Dendritic cell treated with granulocyte-macrophage colony-stimulating factor and Interleukin-4, amounts not matched to agents 40 ng/mL and 50 ng/mL, for 4 days (primary cell): ENCODE measurements around the gene NKAIN2.
A peak's percentile ranks its signal among the peaks of the same experiment; 100 is the strongest.

Experiments
- H3K27ac Mint-ChIP-seq: one replicate; pipeline ENCODE4 v1.8.0; 2022; ENCODE audit warnings: mild to moderate bottlenecking, mixed read lengths
- H3K27me3 Mint-ChIP-seq: one replicate; pipeline ENCODE4 v1.8.0; 2022; ENCODE audit warnings: mild to moderate bottlenecking, mixed read lengths
- H3K36me3 Mint-ChIP-seq: one replicate; pipeline ENCODE4 v1.8.0; 2022; ENCODE audit warnings: low read depth, mixed read lengths
- H3K4me1 Mint-ChIP-seq: one replicate; pipeline ENCODE4 v1.8.0; 2022; ENCODE audit warnings: low read depth, mixed read lengths
- H3K4me3 Mint-ChIP-seq: one replicate; pipeline ENCODE4 v1.8.0; 2022; ENCODE audit warnings: mild to moderate bottlenecking, moderate library complexity, mixed read lengths
- H3K9me3 Mint-ChIP-seq: one replicate; pipeline ENCODE4 v1.8.0; 2022; ENCODE audit warnings: mixed read lengths
- intact Hi-C: fragments of 100-400 bp; cut with micrococcal nuclease; formaldehyde crosslinking; loops from one replicate; pipeline ENCODE4 v1.15.0; 2022

NKAIN2 gene

DNA sequence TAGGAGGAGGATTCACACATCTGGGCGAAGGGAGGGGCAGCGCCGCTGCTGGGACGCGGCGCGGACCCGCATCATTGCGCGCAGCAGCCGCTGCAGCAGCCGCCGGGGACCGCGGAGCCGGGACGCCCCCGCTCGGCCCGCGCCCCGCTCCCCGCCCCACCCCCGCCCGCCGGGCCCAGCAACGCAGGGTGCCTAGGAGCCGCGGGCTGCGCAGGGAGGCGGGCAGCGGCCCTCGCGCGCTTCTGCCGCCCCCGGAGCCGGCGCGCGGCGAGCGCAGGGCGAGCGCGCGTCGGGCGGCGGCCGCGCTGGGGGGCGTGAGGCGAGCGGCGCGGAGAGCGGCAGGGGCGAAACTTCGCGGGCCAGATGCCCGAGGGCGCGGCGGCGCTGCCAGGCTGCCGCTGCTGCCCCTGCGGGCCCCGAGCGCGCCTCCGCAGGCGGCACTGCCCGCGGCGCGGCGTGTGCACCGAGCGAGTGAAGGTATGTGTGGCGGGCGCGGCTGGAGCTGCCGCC, at the start of gene NKAIN2:
Gene NKAIN2, plus strand, starts transcription at position 362 of the 510 bp plus-strand sequence.
- Mint-ChIP-seq H3K4me1 (peaks cover 18% of the 10 kb centered on the region), H3K27ac (no peak within 1 kb of the TSS), H3K27me3 (peaks cover 30% of the 10 kb centered on the region), H3K36me3 (no peaks in the 10 kb centered on the region), H3K4me3 (peak within 1 kb of the TSS; percentile 77), H3K9me3 (no peaks in the 10 kb centered on the region)
- intact Hi-C loops = loop anchor here (2.0 kb wide), 1 partner anchor 993 kb away; no protein-coding TSS in a partner anchor

DNA sequence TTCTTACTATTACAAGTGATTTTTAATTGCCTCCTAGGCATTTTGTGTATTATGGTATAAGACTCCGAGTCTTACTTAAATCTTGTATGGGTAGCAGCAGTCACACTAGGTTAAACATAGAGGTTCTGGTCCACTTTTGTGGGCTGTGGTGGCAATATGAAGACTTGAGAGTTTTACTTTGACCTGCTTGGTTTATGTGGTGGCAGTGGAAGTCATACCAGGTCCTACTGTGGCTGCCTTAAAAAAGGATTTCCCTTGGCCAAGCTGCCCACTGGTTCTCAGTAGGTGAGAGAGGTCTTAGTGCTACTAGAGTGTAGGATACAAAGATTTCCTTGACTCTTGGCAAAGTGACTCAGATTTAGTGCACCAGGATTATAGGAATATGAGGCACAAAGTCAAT, 44.2 kb upstream of the NKAIN2 start:
- H3K27ac Mint-ChIP-seq = no peak overlapping the region
- no peaks in the 10 kb centered on the region for H3K4me1 Mint-ChIP-seq
- no peaks in the 10 kb centered on the region for H3K27me3 Mint-ChIP-seq
- H3K9me3 Mint-ChIP-seq = peaks cover 3% of the 10 kb centered on the region
- H3K36me3 Mint-ChIP-seq = no peaks in the 10 kb centered on the region
- intact Hi-C loops = no loop called here
- no peak overlapping the region for H3K4me3 Mint-ChIP-seq

DNA sequence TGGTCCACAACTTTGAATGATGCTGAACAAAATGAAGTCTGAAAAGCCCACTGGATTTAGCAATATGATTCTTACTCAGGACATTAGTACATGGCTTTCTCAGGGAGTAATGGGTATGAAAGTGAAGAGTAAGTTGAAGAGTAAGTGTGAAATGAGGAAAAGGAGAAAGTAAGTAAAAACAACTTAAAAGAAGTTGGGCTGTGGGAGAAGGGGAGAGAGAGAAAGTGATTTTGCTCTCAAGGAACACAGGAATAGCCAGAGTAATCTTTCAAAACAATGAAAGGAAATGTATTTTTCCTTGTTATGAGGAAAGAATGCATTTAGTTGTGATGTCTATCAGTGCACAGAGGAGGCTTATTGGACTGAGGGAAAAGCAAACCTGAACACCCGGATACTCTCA, 39.8 kb upstream of the NKAIN2 start:
- Mint-ChIP-seq H3K4me1 (no peaks in the 10 kb centered on the region), H3K4me3 (no peak overlapping the region), H3K27ac (no peak overlapping the region), H3K9me3 (no peaks in the 10 kb centered on the region), H3K36me3 (no peaks in the 10 kb centered on the region), H3K27me3 (no peaks in the 10 kb centered on the region)
- intact Hi-C loops = no loop called here

DNA sequence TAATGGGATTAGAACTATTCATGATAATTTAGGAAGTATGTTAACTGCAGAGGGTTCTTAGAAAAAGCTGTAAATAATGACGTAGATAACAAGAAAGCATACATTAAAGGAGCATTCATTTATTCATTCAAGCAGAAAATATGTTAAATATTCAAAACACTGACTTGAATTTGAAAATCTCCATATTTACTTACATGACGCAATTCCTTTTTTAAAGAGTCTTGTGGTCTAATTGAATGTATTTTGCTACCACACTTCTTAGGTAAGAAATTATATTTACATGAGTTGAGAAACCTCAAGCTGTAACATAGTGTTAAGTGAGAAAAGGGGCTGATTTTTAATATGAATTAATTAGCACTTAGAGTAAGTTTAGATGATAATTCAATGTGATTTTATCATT, 38.9 kb upstream of the NKAIN2 start:
- intact Hi-C loops = no loop called here
- no peaks in the 10 kb centered on the region for H3K4me1 Mint-ChIP-seq
- no peak overlapping the region for H3K27ac Mint-ChIP-seq
- no peak overlapping the region for H3K4me3 Mint-ChIP-seq
- no peaks in the 10 kb centered on the region for H3K27me3 Mint-ChIP-seq
- H3K9me3 Mint-ChIP-seq = no peaks in the 10 kb centered on the region
- H3K36me3 Mint-ChIP-seq = no peaks in the 10 kb centered on the region

DNA sequence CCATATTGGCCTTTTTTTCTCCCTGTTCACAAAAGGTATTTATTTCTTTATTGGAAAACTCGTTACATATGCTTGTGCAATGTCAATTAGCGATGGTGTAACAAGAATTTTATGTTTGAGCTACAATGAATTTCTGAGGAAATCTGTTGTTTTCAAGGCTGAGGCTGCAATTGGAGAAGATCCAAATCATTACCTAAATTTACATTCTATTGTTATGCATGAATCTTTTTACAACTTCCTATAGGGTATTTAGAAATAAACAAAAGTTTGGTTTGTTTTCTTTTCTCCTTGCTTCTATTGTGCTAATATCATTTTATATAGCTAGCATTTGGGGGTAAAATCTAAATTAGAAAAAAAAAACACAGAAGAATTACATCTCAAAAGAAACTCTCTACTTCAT, 34.7 kb upstream of the NKAIN2 start:
- intact Hi-C loops = no loop called here
- Mint-ChIP-seq H3K27ac (no peak overlapping the region), H3K36me3 (no peaks in the 10 kb centered on the region), H3K9me3 (no peaks in the 10 kb centered on the region), H3K4me3 (no peak overlapping the region), H3K27me3 (no peaks in the 10 kb centered on the region), H3K4me1 (no peaks in the 10 kb centered on the region)

DNA sequence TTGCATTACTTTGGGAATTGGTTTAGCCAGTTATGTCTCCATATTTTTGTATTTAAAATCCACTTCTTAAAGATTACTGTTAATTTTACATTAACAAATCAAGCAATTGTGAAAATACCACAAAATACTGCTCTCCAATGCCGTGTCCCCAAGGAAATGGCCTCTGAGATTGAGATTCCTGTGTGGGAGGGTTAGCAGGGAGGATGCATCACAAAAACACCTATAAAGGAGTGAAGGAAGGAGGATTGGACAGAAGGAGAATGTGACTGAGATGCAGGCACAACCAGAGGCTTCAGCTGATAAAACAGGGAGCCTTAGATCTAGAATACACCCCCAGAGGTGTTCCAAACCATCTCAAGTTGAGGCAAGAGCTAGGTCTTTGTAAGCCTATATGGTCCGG, 34.2 kb upstream of the NKAIN2 start:
- no peak overlapping the region for H3K4me3 Mint-ChIP-seq
- H3K27me3 Mint-ChIP-seq = no peaks in the 10 kb centered on the region
- no peaks in the 10 kb centered on the region for H3K9me3 Mint-ChIP-seq
- no peak overlapping the region for H3K27ac Mint-ChIP-seq
- no peaks in the 10 kb centered on the region for H3K4me1 Mint-ChIP-seq
- intact Hi-C loops = no loop called here
- H3K36me3 Mint-ChIP-seq = no peaks in the 10 kb centered on the region

DNA sequence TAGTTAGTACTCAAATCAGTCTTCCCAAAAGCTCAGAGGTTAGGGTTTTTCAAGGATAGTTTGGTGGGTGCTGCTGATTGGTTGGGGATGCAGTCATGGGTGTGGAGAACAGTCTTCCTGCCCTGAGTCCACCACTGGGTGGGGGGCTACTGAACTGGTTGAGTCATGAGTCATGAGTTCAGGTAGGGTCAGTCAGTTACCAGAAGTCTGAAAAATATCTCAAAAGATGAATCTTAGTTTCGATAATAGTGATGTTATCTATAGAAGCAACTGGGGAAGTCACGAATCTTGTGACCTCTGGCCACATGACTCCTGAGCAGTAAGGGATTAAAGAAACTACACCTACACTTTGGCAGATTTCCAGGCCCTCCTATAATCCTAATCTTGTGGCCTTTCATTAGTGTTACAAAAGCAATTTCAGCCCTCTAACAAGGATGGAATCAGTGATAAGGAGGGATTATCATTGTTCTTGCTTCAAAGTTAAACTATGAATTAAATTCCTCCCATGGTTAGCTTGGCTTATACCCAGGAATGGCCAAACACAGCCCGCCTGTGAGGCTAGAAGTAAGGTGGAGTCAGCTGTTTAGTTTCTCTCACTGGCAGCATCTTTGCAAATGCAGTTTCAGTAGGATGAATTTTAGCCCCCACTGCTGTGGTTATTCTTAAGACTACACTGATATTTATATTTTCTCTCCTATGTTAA, 33.3 kb upstream of the NKAIN2 start:
- no peak overlapping the region for H3K27ac Mint-ChIP-seq
- H3K4me1 Mint-ChIP-seq = no peaks in the 10 kb centered on the region
- no peaks in the 10 kb centered on the region for H3K9me3 Mint-ChIP-seq
- no peaks in the 10 kb centered on the region for H3K27me3 Mint-ChIP-seq
- H3K4me3 Mint-ChIP-seq = no peak overlapping the region
- H3K36me3 Mint-ChIP-seq = no peaks in the 10 kb centered on the region
- intact Hi-C loops = no loop called here

DNA sequence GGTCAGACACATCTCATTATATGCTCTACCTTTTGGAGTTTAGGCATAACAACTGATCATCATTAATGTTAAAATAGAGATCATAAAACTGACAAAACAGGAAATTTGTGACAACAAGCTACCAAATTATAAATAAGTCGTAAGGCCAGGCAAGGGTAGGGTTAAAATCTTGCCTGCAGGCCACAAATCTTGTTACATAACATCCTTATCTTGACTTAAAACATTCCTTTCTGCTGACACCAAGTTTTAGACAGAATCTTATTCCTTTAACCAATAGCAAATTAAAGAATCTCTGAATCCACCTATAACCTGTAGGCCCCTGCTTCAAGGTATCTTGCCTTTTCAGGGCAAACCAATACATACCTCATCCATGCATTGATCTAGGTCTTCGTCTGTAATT, 32.5 kb upstream of the NKAIN2 start:
- H3K36me3 Mint-ChIP-seq = no peaks in the 10 kb centered on the region
- no peak overlapping the region for H3K4me3 Mint-ChIP-seq
- no peaks in the 10 kb centered on the region for H3K27me3 Mint-ChIP-seq
- H3K4me1 Mint-ChIP-seq = no peaks in the 10 kb centered on the region
- intact Hi-C loops = no loop called here
- no peaks in the 10 kb centered on the region for H3K9me3 Mint-ChIP-seq
- no peak overlapping the region for H3K27ac Mint-ChIP-seq

DNA sequence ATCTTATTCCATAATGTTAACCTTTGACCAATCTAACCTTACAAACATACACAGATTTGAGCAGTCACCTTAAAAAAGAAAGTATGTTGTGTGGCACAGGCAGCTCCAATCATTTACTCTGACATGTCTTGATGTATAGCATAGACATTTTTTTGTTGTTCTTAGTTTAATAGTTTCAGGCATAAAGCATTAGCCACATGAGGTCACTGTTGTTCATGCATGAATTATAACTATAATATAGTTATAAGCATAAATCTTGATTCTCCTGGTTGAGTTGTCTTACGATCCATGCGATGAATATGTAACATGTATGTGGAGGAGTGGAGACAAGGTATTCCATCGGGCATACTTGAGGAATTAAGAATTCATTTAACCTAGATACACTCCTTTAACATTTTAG, 26.1 kb upstream of the NKAIN2 start:
- Mint-ChIP-seq H3K36me3 (no peaks in the 10 kb centered on the region), H3K27ac (no peak overlapping the region), H3K4me3 (no peak overlapping the region), H3K4me1 (no peaks in the 10 kb centered on the region), H3K27me3 (no peaks in the 10 kb centered on the region), H3K9me3 (no peaks in the 10 kb centered on the region)
- intact Hi-C loops = no loop called here

DNA sequence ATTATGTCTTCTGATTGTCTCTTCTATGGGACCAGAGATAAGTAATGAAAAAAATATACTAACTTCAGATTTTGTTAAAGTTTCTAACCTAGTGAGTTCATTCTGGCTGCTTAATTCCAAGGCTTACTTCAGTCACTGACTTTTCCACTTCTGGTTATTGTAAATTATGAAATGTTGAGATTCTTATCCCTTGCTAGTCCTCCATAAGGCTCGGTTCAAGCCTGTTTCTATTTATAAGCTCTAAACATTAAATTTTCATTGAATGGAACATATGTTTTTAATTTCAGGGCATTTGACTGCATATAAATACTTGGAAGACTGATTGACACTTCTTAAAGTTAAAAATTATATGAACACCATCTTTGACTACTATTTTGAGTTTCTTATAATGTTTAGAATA, 23.6 kb upstream of the NKAIN2 start:
- Mint-ChIP-seq H3K4me1 (no peaks in the 10 kb centered on the region), H3K9me3 (no peaks in the 10 kb centered on the region), H3K4me3 (no peak overlapping the region), H3K27ac (no peak overlapping the region), H3K36me3 (no peaks in the 10 kb centered on the region), H3K27me3 (no peaks in the 10 kb centered on the region)
- intact Hi-C loops = no loop called here

DNA sequence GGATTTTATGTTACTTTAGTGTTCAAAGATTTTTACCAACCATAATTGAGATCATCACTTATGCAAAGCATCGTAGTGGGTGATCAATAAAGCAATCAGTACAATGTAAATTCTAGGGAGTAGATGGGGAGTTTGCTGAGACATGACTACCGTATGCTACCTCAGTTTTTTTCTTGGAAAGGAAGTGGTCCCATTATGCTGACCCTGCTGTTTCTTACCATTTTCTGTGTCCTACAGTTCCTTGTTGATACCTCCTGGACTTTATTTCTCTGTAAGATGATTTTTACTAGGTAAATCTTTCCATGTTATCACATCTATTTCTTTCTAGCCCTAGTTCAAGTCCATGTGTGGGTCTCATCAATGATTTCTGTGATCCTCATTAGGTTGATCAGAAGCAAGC, 19.3 kb upstream of the NKAIN2 start:
- H3K27me3 Mint-ChIP-seq = no peaks in the 10 kb centered on the region

DNA sequence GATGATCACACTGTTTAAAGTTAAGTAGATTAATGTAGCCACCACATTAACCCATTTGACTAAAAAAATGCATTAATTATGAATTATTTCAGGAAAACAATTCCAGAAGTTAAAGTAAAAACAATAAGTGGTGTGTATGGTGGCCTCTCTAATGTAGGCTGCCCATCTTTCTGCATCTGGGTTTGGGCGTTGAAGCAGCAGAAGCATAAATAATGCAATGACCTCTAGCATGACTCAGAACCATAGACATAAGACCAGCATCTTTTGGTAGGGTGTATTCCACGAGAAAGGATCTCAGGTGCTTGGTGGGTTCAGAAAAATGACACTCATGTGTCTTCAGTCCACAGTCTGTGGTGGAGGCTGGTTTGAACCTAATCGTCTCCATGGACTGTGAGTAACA, 18.6 kb upstream of the NKAIN2 start:
- H3K27me3 Mint-ChIP-seq = no peaks in the 10 kb centered on the region

More for the DNA sequence above, 19.3 kb upstream of the NKAIN2 start:
- H3K27ac Mint-ChIP-seq = no peak overlapping the region
- H3K4me1 Mint-ChIP-seq = no peaks in the 10 kb centered on the region
- intact Hi-C loops = no loop called here
- H3K9me3 Mint-ChIP-seq = no peaks in the 10 kb centered on the region
- H3K4me3 Mint-ChIP-seq = no peak overlapping the region
- H3K36me3 Mint-ChIP-seq = no peaks in the 10 kb centered on the region

DNA sequence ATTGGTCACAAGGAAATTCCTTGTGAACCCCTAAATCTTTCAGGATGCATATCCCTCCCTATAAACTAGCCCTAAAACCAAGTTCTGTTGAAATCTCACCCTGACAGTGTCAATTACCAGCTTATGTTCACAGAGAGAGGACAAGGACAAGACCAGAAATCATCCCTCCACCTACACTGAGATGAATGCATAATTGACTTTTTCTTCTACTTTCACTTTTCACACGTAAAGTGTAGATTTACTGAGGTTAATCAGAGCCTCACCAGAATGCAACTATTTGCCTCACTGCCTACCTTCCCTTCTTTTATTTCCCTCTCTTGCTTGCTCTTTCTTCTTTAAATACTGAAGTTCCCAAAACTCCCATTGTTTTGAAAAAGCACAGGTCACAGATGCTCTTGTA, 15.3 kb upstream of the NKAIN2 start:
- H3K4me1 Mint-ChIP-seq = no peaks in the 10 kb centered on the region
- no peaks in the 10 kb centered on the region for H3K36me3 Mint-ChIP-seq
- H3K27me3 Mint-ChIP-seq = no peaks in the 10 kb centered on the region
- H3K9me3 Mint-ChIP-seq = no peaks in the 10 kb centered on the region
- H3K4me3 Mint-ChIP-seq = no peak overlapping the region
- no peak overlapping the region for H3K27ac Mint-ChIP-seq
- intact Hi-C loops = no loop called here

More for the DNA sequence above, 18.6 kb upstream of the NKAIN2 start:
- no peaks in the 10 kb centered on the region for H3K9me3 Mint-ChIP-seq
- H3K4me1 Mint-ChIP-seq = no peaks in the 10 kb centered on the region
- intact Hi-C loops = no loop called here
- H3K36me3 Mint-ChIP-seq = no peaks in the 10 kb centered on the region
- no peak overlapping the region for H3K4me3 Mint-ChIP-seq
- no peak overlapping the region for H3K27ac Mint-ChIP-seq

DNA sequence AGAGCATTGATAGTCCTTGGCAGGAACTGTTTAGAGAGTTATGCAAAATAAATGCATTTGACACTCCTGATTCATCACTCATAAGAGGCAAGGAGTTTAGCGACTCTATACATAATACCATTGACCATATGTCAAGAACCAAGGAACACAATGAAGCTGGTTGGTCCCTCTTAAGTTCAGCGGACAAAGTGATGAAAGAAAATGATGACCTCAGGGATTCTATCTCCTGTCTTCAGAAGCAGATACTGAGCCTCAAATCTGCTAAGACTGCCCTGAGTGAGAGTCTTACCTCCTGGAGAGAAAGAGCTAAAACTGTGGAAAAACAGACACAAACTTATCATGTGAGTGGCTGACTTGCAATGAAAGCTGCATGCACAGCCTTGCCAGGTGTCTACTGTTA, 9.5 kb upstream of the NKAIN2 start:
- Mint-ChIP-seq H3K4me1 (no peaks in the 10 kb centered on the region), H3K27me3 (no peaks in the 10 kb centered on the region), H3K4me3 (no peak overlapping the region), H3K27ac (no peak overlapping the region), H3K9me3 (no peaks in the 10 kb centered on the region), H3K36me3 (no peaks in the 10 kb centered on the region)
- intact Hi-C loops = no loop called here

DNA sequence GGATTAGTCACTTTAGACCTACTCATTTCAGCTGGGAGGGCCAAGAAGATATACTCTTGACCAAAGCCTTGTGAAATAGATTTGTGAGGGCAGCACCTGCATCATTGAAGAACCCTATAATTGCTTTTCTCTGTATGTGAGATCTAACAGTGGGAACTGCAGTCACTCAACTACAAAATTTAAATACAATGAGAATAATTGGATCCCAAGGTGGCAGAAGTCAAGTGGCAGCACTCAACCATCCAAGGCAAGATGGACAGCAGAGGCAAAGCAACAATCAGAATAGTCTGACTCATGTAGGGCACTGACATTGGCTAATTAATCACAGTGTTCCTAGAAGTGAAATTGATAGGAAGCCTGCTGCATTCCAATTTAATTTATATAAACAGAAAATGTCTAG, 8.9 kb upstream of the NKAIN2 start:
- intact Hi-C loops = no loop called here
- Mint-ChIP-seq H3K9me3 (no peaks in the 10 kb centered on the region), H3K36me3 (no peaks in the 10 kb centered on the region), H3K4me1 (no peaks in the 10 kb centered on the region), H3K4me3 (no peak overlapping the region), H3K27ac (no peak overlapping the region), H3K27me3 (no peaks in the 10 kb centered on the region)
